ENCODE measurements around the gene ZER1. TPM values are rescaled to one million over a fixed set of nuclear protein-coding genes. Genes with fewer than 3 reads are reported as not detected.

ZER1 gene
- total RNA-seq, 1 donor from 2014 or later, result 45.5 TPM

GRCh38 chr9:128774804-128775203, 3.1 kb upstream of the ZER1 start:
- no peak for DNase-seq
- Histone ChIP-seq H3K9me3 (peaks cover 6% of the 10 kb centered on the region), H3K4me3 (no peak overlapping the region), H3K27me3 (ENCODE audit: low read depth) (no peaks in the 10 kb centered on the region), H3K27ac (no peak overlapping the region), H3K4me1 (peaks cover 20% of the 10 kb centered on the region), H3K36me3 (no peaks in the 10 kb centered on the region)
- ATAC-seq, result no peak
- intact Hi-C loops (cut with DNase I), result no loop called here
- TF ChIP-seq CTCF (IDR thresholded peaks at IDR 0.05), result no peak

GRCh38 chr9:128773049-128773448, 1.3 kb upstream of the ZER1 start:
- H3K4me3 ChIP-seq, result no peak overlapping the region

GRCh38 chr9:128771094-128771721, 519 bp downstream of the ZER1 start:
- intact Hi-C loops (cut with DNase I), result no loop called here
- peak; percentile 49 to 58 for ATAC-seq
- TF ChIP-seq CTCF (IDR thresholded peaks at IDR 0.05), result no peak

More at GRCh38 chr9:128773049-128773448, 1.3 kb upstream of the ZER1 start:
- Histone ChIP-seq H3K27ac (no peak overlapping the region), H3K9me3 (peaks cover 6% of the 10 kb centered on the region), H3K36me3 (peaks cover under 1% of the 10 kb centered on the region), H3K27me3 (ENCODE audit: low read depth) (no peaks in the 10 kb centered on the region), H3K4me1 (peaks cover 24% of the 10 kb centered on the region)
- no peak for TF ChIP-seq CTCF (IDR thresholded peaks at IDR 0.05)
- ATAC-seq (no peak), DNase-seq (no peak)
- intact Hi-C loops (cut with DNase I), result no loop called here

GRCh38 chr9:128770286-128771030, 1.3 kb downstream of the ZER1 start:
- ATAC-seq (no peak), DNase-seq (no peak)
- H3K36me3 ChIP-seq, result peaks cover 9% of the 10 kb centered on the region
- intact Hi-C loops (cut with DNase I), result no loop called here
- no peaks in the 10 kb centered on the region for H3K9me3 ChIP-seq
- TF ChIP-seq CTCF (IDR thresholded peaks at IDR 0.05), result no peak
- H3K4me1 ChIP-seq, result peaks cover 24% of the 10 kb centered on the region
- peak overlapping the region; percentile 94 for H3K27ac ChIP-seq
- H3K27me3 ChIP-seq (ENCODE audit: low read depth), result no peaks in the 10 kb centered on the region
- peak overlapping the region; percentile 90 for H3K4me3 ChIP-seq

More at GRCh38 chr9:128771094-128771721, 519 bp downstream of the ZER1 start:
- peaks cover 9% of the 10 kb centered on the region for H3K36me3 ChIP-seq
- peak overlapping the region; percentile 94 for H3K27ac ChIP-seq
- no peaks in the 10 kb centered on the region for H3K27me3 ChIP-seq (ENCODE audit: low read depth)
- H3K4me1 ChIP-seq, result peaks cover 24% of the 10 kb centered on the region
- H3K4me3 ChIP-seq, result peak overlapping the region; percentile 90
- no peak for DNase-seq
- H3K9me3 ChIP-seq, result peaks cover 4% of the 10 kb centered on the region

GRCh38 chr9:128768606-128769005, 3.1 kb downstream of the ZER1 start:
- intact Hi-C loops (cut with DNase I), result no loop called here
- no peak for ATAC-seq
- peaks cover 9% of the 10 kb centered on the region for H3K36me3 ChIP-seq

More at GRCh38 chr9:128768606-128769005, 3.1 kb downstream of the ZER1 start:
- H3K27ac ChIP-seq, result no peak overlapping the region
- no peak for DNase-seq
- peaks cover 24% of the 10 kb centered on the region for H3K4me1 ChIP-seq
- H3K4me3 ChIP-seq, result no peak overlapping the region
- no peaks in the 10 kb centered on the region for H3K27me3 ChIP-seq (ENCODE audit: low read depth)
- TF ChIP-seq CTCF (IDR thresholded peaks at IDR 0.05), result no peak
- H3K9me3 ChIP-seq, result no peaks in the 10 kb centered on the region

Measured in lower lobe of right lung (tissue), 2 donors.